K562 (cell line): Measurements from ENCODE around the gene TMEM217. TPM values are rescaled to one million over a fixed set of nuclear protein-coding genes. Genes with fewer than 3 reads are reported as not detected.

ENCODE experiments used
- CAMTA2 ChIP-seq: fragments of 250-450 bp; sonication (Bioruptor Pico); conservative IDR thresholded peaks from 2 replicates; pipeline ENCODE4 v1.5.1; 2022
- CGGBP1 ChIP-seq: fragments of 250-450 bp; sonication (Bioruptor Pico); IDR thresholded peaks from 2 replicates; pipeline ENCODE4 v1.9.0; 2021; ENCODE audit warnings: mild to moderate bottlenecking
- COPS2 ChIP-seq: fragments of 450-650 bp; conservative IDR thresholded peaks from 2 replicates; pipeline ENCODE4 v1.6.1; 2016; ENCODE audit warnings: mild to moderate bottlenecking, moderate library complexity
- CSDE1 ChIP-seq, 2 experiments: fragments of 450-650 bp; IDR thresholded peaks; 2 replicates each; pipeline ENCODE4 v1.6.1; 2016; ENCODE audit warnings: mild to moderate bottlenecking in 1 of 2
- CXXC5 ChIP-seq: fragments of 250-450 bp; sonication (Bioruptor Pico); IDR thresholded peaks from 2 replicates; pipeline ENCODE4 v1.8.0; 2022; ENCODE audit warnings: inconsistent platforms, mild to moderate bottlenecking, moderate library complexity
- ELK1 ChIP-seq: sonication (generic); formaldehyde crosslinking; IDR thresholded peaks from 2 replicates; pipeline ENCODE4 v1.8.1; 2022; ENCODE audit warnings: missing genetic modification reagents
- ID3 ChIP-seq, 2 experiments: fragments of 250-450 bp in 1 of 2; fragments of 450-650 bp in 1 of 2; sonication (Bioruptor Pico) in 1 of 2; IDR thresholded peaks; 2 replicates each; pipeline versions ENCODE4 v1.6.1 to v1.8.0; 2016 to 2021; ENCODE audit warnings: mild to moderate bottlenecking in 2 of 2, moderate library complexity in 2 of 2, missing compliant biosample characterization in 1 of 2, missing genetic modification characterization in 1 of 2
- MBD1 ChIP-seq: fragments of 250-450 bp; sonication (Bioruptor Pico); IDR thresholded peaks from 2 replicates; pipeline ENCODE4 v1.8.0; 2022; ENCODE audit warnings: inconsistent platforms
- MYNN ChIP-seq, 2 experiments: sonication (generic); formaldehyde crosslinking in 1 of 2; IDR thresholded peaks; 2 replicates each; pipeline versions ENCODE4 v1.5.0 to v1.6.1; 2016 to 2020; ENCODE audit warnings: antibody characterized with exemption in 1 of 2, missing genetic modification reagents in 1 of 2
- OTX1 ChIP-seq: fragments of 450-650 bp; formaldehyde crosslinking; IDR thresholded peaks from 2 replicates; pipeline ENCODE4 v1.4.0; 2022; ENCODE audit warnings: mild to moderate bottlenecking
- RFX1 ChIP-seq: fragments of 450-650 bp; IDR thresholded peaks from 2 replicates; pipeline ENCODE4 v1.6.1; 2016; ENCODE audit warnings: mild to moderate bottlenecking, moderate library complexity
- SREBF1 ChIP-seq: fragments of 150-350 bp; IDR thresholded peaks from 2 replicates; pipeline ENCODE4 v1.6.1; 2014; ENCODE audit warnings: antibody characterized with exemption, low read depth, low read length, borderline replicate concordance
- TARDBP ChIP-seq: fragments of 450-650 bp; IDR thresholded peaks from 2 replicates; pipeline ENCODE4 v1.6.1; 2016
- TFE3 ChIP-seq: fragments of 450-650 bp; formaldehyde crosslinking; IDR thresholded peaks from 2 replicates; pipeline ENCODE4 v1.4.0; 2020; ENCODE audit warnings: mild to moderate bottlenecking, mixed read lengths
- ZFP1 ChIP-seq: fragments of 450-650 bp; formaldehyde crosslinking; IDR thresholded peaks from 2 replicates; pipeline ENCODE4 v1.4.0; 2020; ENCODE audit warnings: mild to moderate bottlenecking, mixed read lengths
- ZNF277 ChIP-seq: fragments of 250-450 bp; sonication (Bioruptor Pico); IDR thresholded peaks from 2 replicates; pipeline ENCODE4 v1.8.0; 2022; ENCODE audit warnings: inconsistent platforms, mild to moderate bottlenecking, moderate library complexity, borderline replicate concordance
- ZNF280B ChIP-seq: fragments of 250-450 bp; sonication (Bioruptor Pico); IDR thresholded peaks from 2 replicates; pipeline ENCODE4 v1.5.1; 2021; ENCODE audit warnings: mild to moderate bottlenecking
- polyA plus RNA-seq, 8 experiments: library from polyadenylated mRNA; depleted of rRNA in 4 of 8; stranded (reverse) in 5 of 8; unstranded in 3 of 8; fragments of >200 nt; fragmentation: Nextera tagmentation in 2 of 8; fragmentation: Illumina TruSeq in 1 of 8; extraction: Ambion mirVana in 2 of 8; extraction: Trizol in 1 of 8; gene quantifications; 2 replicates each; pipeline versions ENCODE4 v1.2.1 to v1.2.3, GENCODE V29; 2011 to 2014; ENCODE audit warnings: inconsistent platforms in 1 of 8, missing spikeins in 1 of 8
- total RNA-seq, 7 experiments: library from RNA; depleted of rRNA in 6 of 7; stranded (reverse); fragments of >200 nt in 6 of 7; fragmentation: Illumina TruSeq in 2 of 7; extraction: Trizol in 2 of 7; gene quantifications; 2 replicates each; pipeline versions ENCODE4 v1.2.1 to v1.2.3, GENCODE V29; 2011 to 2021; ENCODE audit warnings: low replicate concordance in 1 of 7

Gene TMEM217
- total and polyA plus RNA-seq, 9 of the 15 experiments (the other 6 are each of a cell fraction or from before 2014, with no cell fraction given): 1.3 to 8.0 (median 1.9) TPM

- TF ChIP-seq ELK1 (no peak), COPS2 (no peak), OTX1 (CRISPR knock-in tag) (peak; percentile 97), SREBF1 (no peak), MBD1 (CRISPR knock-in tag) (no peak), CSDE1 (IDR thresholded peaks at IDR 0.05) (no peak), CXXC5 (no peak; the same call in 1 of the 2 replicates), TFE3 (CRISPR knock-in tag) (peak; percentile 68; the same call in 1 of the 2 replicates), ZNF277 (CRISPR knock-in tag) (no peak), CGGBP1 (CRISPR knock-in tag) (peak; percentile 82), TARDBP (no peak), MYNN (IDR thresholded peaks at IDR 0.05) (peak; percentile 30; the same call in 1 of the 2 replicates), MYNN (CRISPR knock-in tag; IDR thresholded peaks at IDR 0.05) (no peak), ZFP1 (CRISPR knock-in tag) (peak; percentile 78), RFX1 (no peak), CAMTA2 (peak; percentile 98), ID3 (CRISPR knock-in tag; IDR thresholded peaks at IDR 0.05) (no peak), ID3 (tag; IDR thresholded peaks at IDR 0.05) (peak; percentile 29; the same call in 1 of the 2 replicates), ZNF280B (peak; percentile 97)
These were observed 82.3 kb downstream of the TMEM217 start (continued) for GRCh38 chr6:37175332-37176267.
